Measurements from ENCODE around the gene VEGFC.

Gene VEGFC

DNA sequence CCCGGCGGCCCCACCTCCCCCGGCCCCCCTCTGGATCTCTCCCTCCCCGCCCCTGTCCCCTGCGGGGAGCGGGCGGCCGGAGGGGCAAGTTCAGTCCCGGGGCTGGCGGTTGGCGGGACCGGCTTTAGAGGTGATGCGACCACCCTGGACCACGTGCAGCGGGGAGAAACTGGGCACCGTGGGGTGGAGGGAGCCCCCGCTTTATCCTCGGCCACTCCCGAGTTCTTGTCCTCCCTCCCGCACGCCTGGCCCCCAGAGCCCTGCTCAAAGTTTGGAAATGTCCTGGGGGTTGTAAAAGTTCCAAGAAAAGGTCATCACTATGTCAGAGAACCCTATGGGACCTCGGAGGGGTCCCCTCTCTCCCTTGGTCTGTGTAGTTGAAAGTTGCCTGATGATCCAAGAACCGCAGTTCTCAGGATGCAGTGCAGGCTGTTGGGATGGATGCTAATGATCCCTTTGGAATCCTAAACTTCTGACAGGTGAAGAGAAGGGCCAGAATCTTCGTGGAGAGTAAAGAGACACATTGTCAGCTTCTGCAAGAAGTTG is 411 bp upstream of the VEGFC start:
- no peak for TF ChIP-seq CTCF (IDR thresholded peaks at IDR 0.05; ENCODE audit: extremely low read depth, insufficient read depth, missing control alignments)
- DNase-seq (ENCODE audit: low spot score), result no peak
- in situ Hi-C loops (cut with MboI; ENCODE audit: low pct_unique_long_range_greater_than_20kb, low sequenced_read_pairs, unreplicated experiment), result no loop called here

DNA sequence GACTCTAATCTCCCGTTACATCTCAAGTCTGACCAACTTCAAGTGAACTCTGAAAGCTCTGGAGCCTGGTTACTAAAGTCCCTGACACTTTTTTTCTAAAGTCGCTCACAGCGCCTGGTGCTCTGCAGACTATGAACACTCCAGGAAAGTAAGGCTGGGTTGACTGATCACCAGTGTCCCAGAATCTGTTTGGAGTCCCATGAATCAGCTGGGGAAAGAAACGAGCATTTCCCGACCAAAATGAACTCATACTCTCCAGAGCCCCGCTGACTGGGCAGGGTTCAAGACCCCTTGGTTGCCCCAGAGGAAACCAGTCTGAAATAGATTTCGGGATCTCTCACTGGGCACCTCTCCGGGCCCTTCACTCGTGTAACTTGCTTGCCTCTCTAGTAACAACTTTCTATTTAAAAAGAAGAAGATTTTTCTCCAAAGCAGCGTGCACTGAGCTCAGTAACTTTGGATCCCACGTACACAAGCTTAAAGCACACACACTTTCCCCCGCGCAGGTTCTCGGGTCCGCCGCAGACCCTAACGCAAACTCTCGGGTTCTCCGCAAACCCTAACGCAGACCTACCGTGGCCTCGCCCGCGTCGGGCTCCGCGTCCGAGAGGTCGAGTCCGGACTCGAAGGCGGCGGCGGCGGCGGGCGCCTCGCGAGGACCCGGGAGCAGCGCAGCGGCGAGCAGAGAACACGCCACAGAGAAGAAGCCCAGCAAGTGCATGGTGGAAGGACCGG is 964 bp downstream of the VEGFC start:
- in situ Hi-C loops (cut with MboI; ENCODE audit: low pct_unique_long_range_greater_than_20kb, low sequenced_read_pairs, unreplicated experiment), result no loop called here
- TF ChIP-seq CTCF (IDR thresholded peaks at IDR 0.05; ENCODE audit: extremely low read depth, insufficient read depth, missing control alignments), result no peak
- peak; percentile 33 for DNase-seq (ENCODE audit: low spot score)

DNA sequence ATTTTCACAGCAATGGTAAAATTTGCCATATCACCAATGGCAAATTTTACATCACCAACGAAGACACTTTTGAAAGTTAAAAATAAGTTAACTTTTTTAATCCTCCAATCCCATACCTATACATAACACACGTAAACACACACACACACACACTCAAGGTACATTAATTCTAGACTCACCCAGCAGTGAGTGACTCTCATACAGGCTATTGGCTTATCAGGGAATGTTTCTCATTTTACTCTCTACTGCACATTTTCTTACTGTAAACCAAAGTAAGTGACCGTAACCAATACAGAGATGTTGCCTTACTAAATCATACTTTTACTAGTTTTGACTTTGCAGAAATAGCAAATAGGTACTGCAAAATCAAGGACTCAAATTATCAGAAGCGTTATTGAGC is 2.3 kb downstream of the VEGFC start:
- in situ Hi-C loops (cut with MboI; ENCODE audit: low pct_unique_long_range_greater_than_20kb, low sequenced_read_pairs, unreplicated experiment), result no loop called here
- TF ChIP-seq CTCF (IDR thresholded peaks at IDR 0.05; ENCODE audit: extremely low read depth, insufficient read depth, missing control alignments), result no peak

DNA sequence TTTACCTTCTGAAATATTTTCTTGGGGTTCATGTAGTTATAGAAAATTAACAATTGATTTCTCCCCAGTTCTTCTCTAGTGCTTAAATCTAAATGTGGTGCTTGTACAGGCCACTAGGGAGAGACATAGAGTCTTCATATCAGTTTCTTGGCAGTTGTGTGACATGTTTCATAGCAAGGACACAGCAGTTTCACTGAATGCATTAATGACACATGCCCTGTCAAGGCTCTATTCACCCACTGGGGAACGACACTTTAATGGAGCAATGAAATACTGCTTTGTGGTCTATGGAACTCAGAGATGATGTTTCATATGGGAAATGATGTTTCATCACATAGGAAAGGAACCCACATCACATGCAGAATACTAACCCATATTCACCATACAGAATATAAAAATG is 2.8 kb downstream of the VEGFC start:
- TF ChIP-seq CTCF (IDR thresholded peaks at IDR 0.05; ENCODE audit: extremely low read depth, insufficient read depth, missing control alignments), result peak; percentile 53
- in situ Hi-C loops (cut with MboI; ENCODE audit: low pct_unique_long_range_greater_than_20kb, low sequenced_read_pairs, unreplicated experiment), result no loop called here
- DNase-seq (ENCODE audit: low spot score), result peak; percentile 73

More for the DNA sequence above, 2.3 kb downstream of the VEGFC start:
- DNase-seq (ENCODE audit: low spot score), result no peak

DNA sequence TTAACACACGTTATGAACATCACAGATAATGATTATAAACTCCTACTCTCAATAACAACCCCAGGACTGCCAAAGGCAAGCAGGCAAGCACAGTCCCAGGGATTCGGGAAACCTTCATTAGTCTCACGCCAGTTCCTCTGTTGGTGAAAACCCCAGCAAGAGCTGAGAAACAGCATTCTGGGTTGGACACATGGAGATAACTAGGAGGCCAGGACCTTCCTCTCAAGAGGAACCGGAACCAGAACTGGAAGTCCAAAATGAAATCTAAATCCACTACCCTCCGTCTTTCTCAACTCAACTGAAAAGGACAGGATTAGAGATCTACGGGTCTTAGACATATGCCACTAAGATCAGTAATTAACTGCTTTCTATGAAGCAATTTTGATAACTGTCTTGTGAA is 3.8 kb downstream of the VEGFC start:
- no peak for DNase-seq (ENCODE audit: low spot score)
- no peak for TF ChIP-seq CTCF (IDR thresholded peaks at IDR 0.05; ENCODE audit: extremely low read depth, insufficient read depth, missing control alignments)
- in situ Hi-C loops (cut with MboI; ENCODE audit: low pct_unique_long_range_greater_than_20kb, low sequenced_read_pairs, unreplicated experiment), result no loop called here

DNA sequence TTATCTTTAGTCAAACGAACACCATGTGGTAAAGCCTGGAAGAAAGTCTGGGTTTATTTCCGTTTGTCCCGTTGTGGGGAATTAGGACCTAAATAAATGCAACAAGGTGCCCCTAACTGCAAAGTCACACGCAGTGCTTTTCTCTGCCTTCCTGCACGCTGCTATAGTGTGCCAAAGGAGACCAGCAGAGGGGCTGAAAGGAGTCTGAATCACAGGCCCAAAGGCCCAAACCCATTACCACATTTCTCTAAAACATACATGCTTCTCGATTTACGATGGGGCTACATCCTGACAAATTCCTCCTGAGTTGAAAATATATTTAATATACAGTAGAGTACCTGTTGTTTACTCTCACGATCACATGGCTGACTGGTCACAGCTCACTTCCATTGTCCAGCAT is 4.5 kb downstream of the VEGFC start:
- no peak for TF ChIP-seq CTCF (IDR thresholded peaks at IDR 0.05; ENCODE audit: extremely low read depth, insufficient read depth, missing control alignments)
- in situ Hi-C loops (cut with MboI; ENCODE audit: low pct_unique_long_range_greater_than_20kb, low sequenced_read_pairs, unreplicated experiment), result no loop called here
- no peak for DNase-seq (ENCODE audit: low spot score)

Measured in GM13977 (cell line).